K562 (cell line): ENCODE results near the gene SUPT5H. TPM values are rescaled to one million over a fixed set of nuclear protein-coding genes. Genes with fewer than 3 reads are reported as not detected.
A peak's percentile ranks its signal among the peaks of the same experiment; 100 is the strongest.

Experiments used
- ARID1B ChIP-seq: fragments of 450-650 bp; IDR thresholded peaks from 2 replicates; pipeline ENCODE4 v1.6.1; 2016; ENCODE audit warnings: antibody characterized with exemption, mild to moderate bottlenecking, inconsistent platforms
- ASH1L ChIP-seq: fragments of 450-650 bp; IDR thresholded peaks from 2 replicates; pipeline ENCODE4 v1.6.1; 2018; ENCODE audit warnings: borderline replicate concordance, mild to moderate bottlenecking, low read depth; ENCODE audit not compliant: partially characterized antibody
- GTF2A2 ChIP-seq: IDR thresholded peaks from 2 replicates; pipeline ENCODE4 v1.6.1; 2016; ENCODE audit warnings: mild to moderate bottlenecking, missing genetic modification characterization, missing compliant biosample characterization
- HDGF ChIP-seq: fragments of 450-650 bp; IDR thresholded peaks from 2 replicates; pipeline ENCODE4 v1.6.1; 2016
- HINFP ChIP-seq: fragments of 450-650 bp; conservative IDR thresholded peaks from 2 replicates; pipeline ENCODE4 v1.6.1; 2016; ENCODE audit warnings: missing genetic modification characterization, low read depth, mild to moderate bottlenecking, control low read depth, missing compliant biosample characterization
- HMGXB4 ChIP-seq: sonication (generic); formaldehyde crosslinking; IDR thresholded peaks from 2 replicates; pipeline ENCODE4 v1.8.1; 2023; ENCODE audit warnings: mild to moderate bottlenecking, missing genetic modification reagents
- HOXB6 ChIP-seq: fragments of 250-450 bp; sonication (Bioruptor Pico); IDR thresholded peaks from 2 replicates; pipeline ENCODE4 v1.5.1; 2022; ENCODE audit warnings: mild to moderate bottlenecking, borderline replicate concordance
- MYNN ChIP-seq, 2 experiments: sonication (generic); formaldehyde crosslinking in 1 of 2; IDR thresholded peaks; 2 replicates each; pipeline versions ENCODE4 v1.5.0 to v1.6.1; 2016 to 2020; ENCODE audit warnings: antibody characterized with exemption in 1 of 2, missing genetic modification reagents in 1 of 2
- NONO ChIP-seq, 2 experiments: fragments of 200-400 bp in 1 of 2; fragments of 450-650 bp in 1 of 2; formaldehyde crosslinking in 1 of 2; IDR thresholded peaks; 2 replicates each; pipeline ENCODE4 v1.6.1; 2017; ENCODE audit warnings: low read depth in 2 of 2, mild to moderate bottlenecking in 2 of 2, moderate library complexity in 2 of 2, low read length in 1 of 2
- PCBP2 ChIP-seq: fragments of 200-400 bp; formaldehyde crosslinking; IDR thresholded peaks from 2 replicates; pipeline ENCODE4 v1.6.1; 2018; ENCODE audit warnings: low read length, low read depth, mild to moderate bottlenecking, moderate library complexity; ENCODE audit not compliant: poor library complexity, severe bottlenecking
- PTRF ChIP-seq: fragments of 450-650 bp; IDR thresholded peaks from 2 replicates; pipeline ENCODE4 v1.6.1; 2016; ENCODE audit warnings: mild to moderate bottlenecking, missing genetic modification characterization, missing compliant biosample characterization
- PURB ChIP-seq: sonication (generic); formaldehyde crosslinking; IDR thresholded peaks from 2 replicates; pipeline ENCODE4 v1.9.0; 2021; ENCODE audit warnings: low read depth, mild to moderate bottlenecking, missing genetic modification reagents
- SMC3 ChIP-seq: conservative IDR thresholded peaks from 2 replicates; pipeline ENCODE4 v1.6.1; 2011; ENCODE audit warnings: low read depth, low read length, improper control_type of control experiment; ENCODE audit not compliant: insufficient read depth
- SOX6 ChIP-seq: fragments of 450-650 bp; IDR thresholded peaks from 2 replicates; pipeline ENCODE4 v1.6.1; 2014; ENCODE audit warnings: mild to moderate bottlenecking
- SRSF3 ChIP-seq: fragments of 200-400 bp; formaldehyde crosslinking; IDR thresholded peaks from 2 replicates; pipeline ENCODE4 v1.6.1; 2016; ENCODE audit warnings: mild to moderate bottlenecking, low read length, moderate library complexity; ENCODE audit not compliant: insufficient read depth
- SUPT5H ChIP-seq: fragments of 450-650 bp; IDR thresholded peaks from 2 replicates; pipeline ENCODE4 v1.6.1; 2016
- TEAD4 ChIP-seq, 2 experiments: sonication (generic) in 1 of 2; formaldehyde crosslinking in 1 of 2; IDR thresholded peaks; 2 replicates each; pipeline versions ENCODE4 v1.6.1 to v1.8.0; 2012 to 2022; ENCODE audit warnings: borderline replicate concordance in 1 of 2, inconsistent platforms in 1 of 2, low read length in 1 of 2, mild to moderate bottlenecking in 1 of 2, missing genetic modification reagents in 1 of 2
- TRIM24 ChIP-seq, 2 experiments: fragments of 450-650 bp; IDR thresholded peaks; 2 replicates each; pipeline ENCODE4 v1.6.1; 2016
- ZBED1 ChIP-seq: IDR thresholded peaks from 2 replicates; pipeline ENCODE4 v1.6.1; 2014
- ZFP91 ChIP-seq: sonication (generic); formaldehyde crosslinking; IDR thresholded peaks from 2 replicates; pipeline ENCODE4 v1.8.0; 2022; ENCODE audit warnings: mild to moderate bottlenecking, missing genetic modification reagents
- ZFX ChIP-seq: sonication (generic); formaldehyde crosslinking; IDR thresholded peaks from 2 replicates; pipeline ENCODE4 v1.8.0; 2022; ENCODE audit warnings: mild to moderate bottlenecking, missing genetic modification reagents, moderate library complexity
- ZNF140 ChIP-seq: fragments of 250-450 bp; sonication (Bioruptor Pico); IDR thresholded peaks from 2 replicates; pipeline ENCODE4 v1.8.0; 2021; ENCODE audit warnings: moderate library complexity, mild to moderate bottlenecking, inconsistent platforms
- ZNF511 ChIP-seq: sonication (generic); formaldehyde crosslinking; IDR thresholded peaks from 2 replicates; pipeline ENCODE4 v1.8.0; 2022; ENCODE audit warnings: mild to moderate bottlenecking, missing genetic modification reagents
- polyA plus RNA-seq, 8 experiments: library from polyadenylated mRNA; depleted of rRNA in 4 of 8; stranded (reverse) in 5 of 8; unstranded in 3 of 8; fragments of >200 nt; fragmentation: Nextera tagmentation in 2 of 8; fragmentation: Illumina TruSeq in 1 of 8; extraction: Ambion mirVana in 2 of 8; extraction: Trizol in 1 of 8; gene quantifications; 2 replicates each; pipeline versions ENCODE4 v1.2.1 to v1.2.3, GENCODE V29; 2011 to 2014; ENCODE audit warnings: inconsistent platforms in 1 of 8, missing spikeins in 1 of 8
- total RNA-seq, 7 experiments: library from RNA; depleted of rRNA in 6 of 7; stranded (reverse); fragments of >200 nt in 6 of 7; fragmentation: Illumina TruSeq in 2 of 7; extraction: Trizol in 2 of 7; gene quantifications; 2 replicates each; pipeline versions ENCODE4 v1.2.1 to v1.2.3, GENCODE V29; 2011 to 2021; ENCODE audit warnings: low replicate concordance in 1 of 7

SUPT5H gene
- total and polyA plus RNA-seq, 9 of the 15 experiments (the other 6 are each of a cell fraction or from before 2014, with no cell fraction given): 13.3 to 85.9 (median 35.9) TPM

GRCh38 chr19:39412100-39412866 is 33.1 kb upstream of the SUPT5H start, which contains the start of gene PLEKHG2 (continued):
- TF ChIP-seq ZFP91 (CRISPR knock-in tag): no peak
- peak in 1 of 2 experiments; percentile 75; a peak in 3 of 4 replicates for TF ChIP-seq TRIM24 (IDR thresholded peaks at IDR 0.05)
- peak; percentile 15; the same call in 1 of the 2 replicates for TF ChIP-seq MYNN (IDR thresholded peaks at IDR 0.05)
- TF ChIP-seq MYNN (CRISPR knock-in tag; IDR thresholded peaks at IDR 0.05): no peak
- peak; percentile 69 for TF ChIP-seq SOX6
- no peak for TF ChIP-seq ZFX (CRISPR knock-in tag)
- TF ChIP-seq ZBED1: no peak
- peak; percentile 68 for TF ChIP-seq SUPT5H
- TF ChIP-seq HINFP (tag): peak; percentile 55; the same call in 1 of the 2 replicates
- TF ChIP-seq ZNF511 (CRISPR knock-in tag): no peak
- TF ChIP-seq SRSF3: no peak
- no peak for TF ChIP-seq ZNF140 (CRISPR knock-in tag)
- TF ChIP-seq SMC3: peak; percentile 52
- TF ChIP-seq ASH1L: no peak
- TF ChIP-seq PURB (CRISPR knock-in tag): no peak
- no peak for TF ChIP-seq HDGF
- no peak for TF ChIP-seq PTRF (tag)
- no peak for TF ChIP-seq GTF2A2 (tag)
- TF ChIP-seq NONO (IDR thresholded peaks at IDR 0.05; ENCODE audit: low read depth in 2 of 2, low read length in 1 of 2): peak in 1 of 2 experiments; percentile 81; a peak in 2 of 4 replicates
- peak; percentile 93 for TF ChIP-seq HMGXB4
- TF ChIP-seq PCBP2: no peak
- no peak for TF ChIP-seq HOXB6 (CRISPR knock-in tag)
- peak; percentile 60 for TF ChIP-seq ARID1B
- peak; percentile 76 for TF ChIP-seq TEAD4 (IDR thresholded peaks at IDR 0.05; ENCODE audit: low read length)
- no peak for TF ChIP-seq TEAD4 (CRISPR knock-in tag; IDR thresholded peaks at IDR 0.05; ENCODE audit: borderline replicate concordance)
